NCI-H1436 treated with DMSO at 0.1 percent for 48 hours (cell line): ENCODE data around the gene SH2D7.

Experiments
- DNase-seq: peaks from one replicate; lab custom pipeline; 2025; lab: John Stamatoyannopoulos, UW

Gene SH2D7

DNA sequence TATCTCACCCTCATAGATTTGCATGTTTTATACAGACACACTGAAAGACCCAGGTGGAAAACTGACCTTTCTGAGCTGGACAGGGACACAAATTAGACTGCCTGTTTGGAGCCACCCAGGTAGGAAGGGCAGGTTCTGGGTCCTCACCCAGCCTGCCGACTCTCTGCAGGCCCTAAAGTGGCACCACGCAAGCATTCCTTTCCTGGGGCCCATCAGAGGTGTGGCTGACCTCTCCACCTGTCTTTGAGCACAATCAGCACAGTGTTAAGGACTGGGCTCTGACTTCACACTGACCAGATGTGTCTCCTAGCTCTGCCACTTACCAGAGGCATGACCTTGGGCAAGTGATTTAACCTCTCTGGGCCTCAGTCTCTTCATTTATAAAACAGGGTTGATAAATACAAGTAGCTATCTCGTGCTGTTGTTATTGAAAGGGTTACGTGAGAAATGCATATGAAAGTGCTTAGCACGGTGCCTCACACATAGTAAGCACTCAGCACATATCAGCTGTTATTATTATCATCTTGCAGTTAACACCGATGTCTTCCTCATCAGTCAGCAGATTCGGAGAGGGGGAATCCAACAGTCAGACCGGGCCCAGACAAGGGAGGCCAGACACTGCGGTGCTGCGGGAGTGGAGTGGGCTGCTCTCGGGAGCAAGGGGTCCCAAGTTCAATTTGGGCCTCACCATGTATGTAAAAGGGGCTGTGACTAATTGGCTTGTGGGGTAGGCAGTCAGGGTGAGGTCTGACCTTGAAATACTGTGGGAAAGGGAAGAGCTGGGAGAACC is 12.9 kb upstream of the SH2D7 start:
- DNase-seq, result no peak

GRCh38 chr15:78080088-78080460 is 12.3 kb upstream of the SH2D7 start:
- DNase-seq, result no peak

DNA sequence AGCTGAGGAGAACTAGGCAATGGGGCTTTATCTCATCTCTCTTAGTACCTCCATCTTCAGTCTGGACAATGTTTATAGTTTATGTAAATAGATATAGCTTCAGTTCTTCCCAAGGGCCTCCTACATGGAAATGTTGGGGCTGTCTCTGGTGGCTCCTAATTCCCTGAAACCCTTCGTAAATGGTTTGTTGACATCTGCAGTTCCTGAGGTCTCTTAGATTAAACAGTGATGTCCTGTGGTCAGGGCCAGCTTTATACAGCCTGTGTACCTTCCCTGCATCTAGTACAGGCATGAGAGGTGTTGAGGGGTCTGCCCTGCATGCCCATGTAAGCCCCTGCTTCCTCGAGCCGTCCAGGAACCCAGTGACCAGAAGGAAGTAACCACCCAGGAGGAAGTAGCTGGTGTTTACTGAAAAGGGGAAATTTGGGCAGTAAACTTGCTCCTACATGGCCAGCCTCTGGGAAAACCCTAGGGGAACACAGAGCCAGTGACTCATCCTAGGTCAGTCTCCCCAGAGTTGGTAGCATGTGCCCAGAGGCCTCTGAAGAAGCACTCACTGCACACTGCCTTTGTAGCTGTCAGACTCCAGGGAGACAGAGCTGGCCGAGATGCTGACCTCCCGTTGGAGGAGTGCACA is 10.1 kb upstream of the SH2D7 start:
- DNase-seq, result no peak

DNA sequence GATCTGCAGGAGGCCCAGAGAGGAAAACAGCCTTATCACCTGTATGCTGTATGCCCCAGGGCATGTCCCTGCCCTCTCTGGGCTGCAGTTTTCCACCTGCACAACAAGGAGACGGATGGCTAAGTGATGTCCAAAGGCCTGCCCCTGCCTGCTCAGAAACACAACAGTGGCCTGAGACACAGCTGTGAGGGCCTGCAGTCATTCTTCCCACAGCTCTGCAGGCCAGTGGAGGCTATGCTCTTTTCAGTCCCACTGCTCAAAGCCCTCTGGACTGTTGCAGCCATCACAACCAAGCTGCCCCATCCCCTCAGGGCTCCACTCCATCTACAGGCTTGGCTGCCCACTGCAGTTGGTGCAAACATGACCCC is 9.6 kb upstream of the SH2D7 start:
- no peak for DNase-seq

DNA sequence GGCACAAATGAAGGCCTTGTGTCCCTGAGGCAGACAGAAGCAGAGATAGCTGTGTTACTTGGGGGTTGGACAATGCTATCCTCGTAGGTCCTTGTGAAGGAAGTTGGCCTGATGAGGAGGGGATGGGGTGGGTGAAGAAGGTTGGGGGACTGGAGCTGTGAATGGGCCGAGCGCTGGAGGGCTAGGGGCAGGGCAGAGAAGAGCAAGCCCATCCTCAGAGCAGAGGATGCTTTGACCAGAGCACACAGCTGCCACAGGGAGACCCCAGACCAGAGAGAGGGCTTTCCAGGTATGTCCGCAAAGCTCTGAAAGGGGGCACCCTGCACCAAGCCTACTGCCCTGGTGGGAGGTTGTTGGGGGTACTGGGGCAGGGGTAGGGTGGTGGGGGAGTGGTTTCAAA is 9.2 kb upstream of the SH2D7 start:
- no peak for DNase-seq

- DNase-seq, result no peak
These were observed 8.5 kb upstream of the SH2D7 start for GRCh38 chr15:78083687-78084448.

- no peak for DNase-seq
These were observed 8.0 kb upstream of the SH2D7 start for GRCh38 chr15:78084449-78084750.

DNA sequence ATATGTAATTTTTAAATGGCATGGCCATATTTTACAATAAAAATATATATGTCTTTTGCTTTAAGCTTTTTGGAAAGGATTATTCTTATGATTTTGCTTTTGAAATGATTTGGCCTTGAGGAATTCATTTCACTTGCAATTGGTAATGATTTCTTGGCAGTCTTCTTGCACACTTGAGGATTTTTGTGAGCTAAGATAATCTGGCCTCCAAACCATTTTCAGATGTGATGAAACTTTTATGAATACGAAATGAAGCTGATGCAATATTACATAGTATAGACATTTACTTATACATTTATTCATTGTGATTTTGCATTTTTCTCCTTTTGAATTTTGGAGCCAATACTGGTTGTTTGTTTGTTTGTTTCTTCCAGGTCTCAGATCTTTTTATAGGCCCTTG is 6.4 kb upstream of the SH2D7 start:
- no peak for DNase-seq

DNA sequence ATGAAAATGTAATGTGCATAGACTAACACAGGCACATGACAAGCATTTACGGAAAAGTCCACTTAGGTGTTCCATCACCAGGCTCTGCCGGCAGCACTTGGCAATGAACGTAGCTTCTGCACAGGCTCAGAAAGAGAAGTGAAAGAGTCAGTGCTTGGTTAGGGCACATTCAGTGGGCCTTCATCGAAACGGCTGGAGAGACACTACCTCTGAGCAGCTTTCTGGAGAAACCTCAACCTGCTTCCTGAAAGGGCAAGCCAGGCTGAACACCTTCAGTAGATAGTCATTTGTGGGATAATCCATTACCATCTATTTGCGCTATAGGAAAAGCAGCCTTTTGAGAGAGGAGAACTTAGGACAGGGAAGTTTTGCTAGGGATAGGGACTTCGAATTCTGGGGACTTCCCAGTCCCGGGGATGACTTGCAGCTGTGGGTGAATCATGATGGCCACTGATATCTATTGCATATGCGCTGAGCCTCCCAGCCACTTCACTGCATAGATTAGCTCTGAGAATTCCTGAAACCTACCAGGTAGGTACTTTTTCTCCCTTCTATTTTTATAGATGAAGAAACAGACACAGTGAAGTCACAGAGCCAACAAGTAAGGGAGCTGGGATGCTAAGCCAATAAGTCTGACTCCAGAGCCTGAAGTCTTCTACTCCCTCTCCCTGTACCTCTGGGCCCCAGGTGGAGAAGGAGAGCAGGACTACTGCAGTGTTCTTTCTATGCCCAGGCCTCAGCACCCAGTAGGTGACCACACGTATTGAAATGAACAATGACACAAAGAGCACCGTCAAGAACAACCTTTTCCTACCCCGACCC is 4.2 kb upstream of the SH2D7 start:
- no peak for DNase-seq

DNA sequence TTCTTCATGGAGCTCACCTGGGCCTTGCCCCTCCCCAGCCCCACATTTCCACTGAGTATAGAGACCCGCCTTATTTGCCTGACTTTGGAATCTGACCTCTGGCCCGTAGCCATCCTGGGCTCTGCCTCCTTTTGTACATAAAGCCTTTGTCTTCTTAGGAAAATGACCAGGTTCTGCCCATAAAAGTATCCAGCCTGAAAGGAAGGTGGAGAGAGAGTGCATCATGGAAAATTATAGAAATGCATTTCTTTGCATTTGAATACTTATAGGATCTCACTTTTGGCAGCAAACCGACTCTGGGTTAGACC is 3.6 kb upstream of the SH2D7 start:
- no peak for DNase-seq

GRCh38 chr15:78090422-78091063 is 1.8 kb upstream of the SH2D7 start:
- DNase-seq, result no peak

DNA sequence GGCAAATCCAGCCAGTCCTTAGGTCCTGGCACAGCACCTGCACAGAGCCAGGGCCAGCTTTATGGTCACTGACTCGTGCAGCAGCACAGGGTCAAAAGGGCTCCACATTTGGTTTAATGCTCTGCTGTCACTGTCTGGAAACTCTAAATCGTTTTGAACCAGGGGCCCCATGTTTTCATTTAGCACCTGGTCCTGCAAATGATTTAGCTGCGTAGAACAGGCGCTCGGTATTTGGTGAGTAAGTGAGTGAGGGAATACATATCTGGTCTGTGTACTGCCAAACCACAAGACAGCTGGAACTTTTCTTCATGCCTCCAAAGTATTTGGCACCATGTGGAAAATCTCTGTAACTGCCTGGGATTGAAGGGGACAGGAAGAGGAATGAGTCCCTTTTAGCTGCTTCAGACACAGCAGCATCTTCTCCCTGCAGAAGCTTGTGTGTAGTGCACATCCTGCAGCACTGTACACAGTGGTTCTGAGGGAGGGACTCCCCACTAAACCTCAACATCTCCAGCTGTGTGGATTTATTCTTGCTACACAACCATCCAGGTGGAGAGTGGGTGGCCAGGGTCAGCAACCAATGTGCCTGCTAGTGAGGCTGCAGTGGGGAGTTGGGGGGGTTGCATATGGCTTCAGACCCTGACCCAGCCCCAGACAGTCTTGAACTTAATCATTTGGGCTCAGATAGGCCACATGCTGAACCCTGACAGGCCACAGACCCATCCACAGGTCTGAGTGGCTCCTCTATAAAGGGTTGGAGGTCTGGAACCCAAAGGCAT is 1.1 kb downstream of the SH2D7 start:
- DNase-seq, result no peak

GRCh38 chr15:78097667-78098066 is 5.3 kb downstream of the SH2D7 start:
- DNase-seq, result no peak

- no peak for DNase-seq
These were observed 5.9 kb downstream of the SH2D7 start for GRCh38 chr15:78098131-78098755.

DNA sequence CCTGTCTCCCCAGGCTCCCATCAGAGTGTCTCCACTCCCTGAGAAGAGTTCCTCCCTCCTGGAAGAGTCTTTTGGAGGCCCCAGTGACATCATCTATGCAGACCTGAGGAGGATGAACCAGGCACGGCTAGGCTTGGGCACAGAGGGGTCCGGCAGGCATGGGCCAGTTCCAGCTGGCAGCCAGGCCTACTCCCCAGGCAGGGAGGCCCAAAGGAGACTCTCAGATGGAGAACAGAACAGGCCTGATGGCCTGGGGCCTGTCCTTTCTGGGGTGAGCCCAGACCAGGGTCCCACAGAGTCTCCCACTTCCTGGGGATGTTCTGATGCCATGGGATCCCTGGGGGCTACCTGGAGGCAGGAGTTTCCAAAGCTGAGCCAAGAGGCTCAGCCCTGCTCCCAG is 8.5 kb downstream of the SH2D7 start:
- DNase-seq, result no peak

- no peak for DNase-seq
These were observed 9.2 kb downstream of the SH2D7 start for GRCh38 chr15:78101423-78102105.

- DNase-seq, result no peak
These were observed 9.8 kb downstream of the SH2D7 start for GRCh38 chr15:78102211-78102610.

DNA sequence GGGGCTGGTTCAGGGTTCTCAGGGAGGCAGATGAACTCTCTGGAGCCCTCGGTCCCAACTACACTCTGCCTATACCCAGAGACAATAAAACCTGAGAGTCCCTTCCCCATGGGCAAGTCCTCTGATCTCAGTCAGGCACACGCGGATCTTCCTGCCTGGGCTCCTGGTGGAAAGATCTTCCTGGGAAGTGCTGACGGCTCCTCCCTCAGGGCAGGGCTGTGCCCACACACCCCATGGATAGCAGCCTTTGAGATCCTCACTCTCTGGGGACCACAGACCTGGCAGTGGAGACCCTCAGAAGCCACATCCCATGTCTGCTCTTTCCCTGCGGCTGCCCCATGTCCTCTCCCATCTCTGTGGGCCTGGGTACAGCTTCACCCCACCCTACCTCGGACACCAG is 10.4 kb downstream of the SH2D7 start:
- no peak for DNase-seq

DNA sequence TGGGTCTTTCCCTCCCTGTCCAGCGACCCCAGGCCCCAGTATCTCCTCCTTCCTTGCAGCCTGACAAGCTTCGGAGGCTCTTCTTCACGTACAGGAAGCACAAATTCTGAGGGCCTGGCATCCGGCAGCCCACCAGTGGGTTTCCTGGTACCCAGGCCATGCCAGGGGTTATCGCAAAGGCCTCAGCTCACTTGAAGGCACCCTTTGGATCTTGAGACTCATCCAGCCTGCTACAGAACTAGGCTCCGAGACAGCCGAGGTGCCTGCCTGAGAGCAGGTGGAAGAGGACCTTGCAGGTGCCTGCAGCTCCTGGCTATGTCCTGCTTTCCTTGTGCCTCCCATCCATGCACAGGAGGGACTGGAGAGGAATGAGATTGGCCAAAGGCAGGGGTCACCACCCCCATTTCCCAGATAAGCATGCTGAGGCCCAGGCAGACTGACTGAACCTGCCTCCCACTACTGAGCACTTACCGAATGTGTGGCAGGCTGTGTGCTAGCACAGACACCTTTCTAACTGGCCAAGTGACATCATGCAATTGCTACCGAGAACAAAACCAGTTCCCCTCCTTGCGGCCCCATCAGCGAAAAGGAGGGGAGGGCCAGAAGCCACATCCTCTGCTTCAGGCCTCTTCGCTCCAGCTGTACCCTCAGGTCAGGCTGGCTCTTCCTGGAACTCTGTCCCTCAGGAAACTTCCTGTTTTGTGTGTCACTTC is 11.2 kb downstream of the SH2D7 start:
- no peak for DNase-seq

DNA sequence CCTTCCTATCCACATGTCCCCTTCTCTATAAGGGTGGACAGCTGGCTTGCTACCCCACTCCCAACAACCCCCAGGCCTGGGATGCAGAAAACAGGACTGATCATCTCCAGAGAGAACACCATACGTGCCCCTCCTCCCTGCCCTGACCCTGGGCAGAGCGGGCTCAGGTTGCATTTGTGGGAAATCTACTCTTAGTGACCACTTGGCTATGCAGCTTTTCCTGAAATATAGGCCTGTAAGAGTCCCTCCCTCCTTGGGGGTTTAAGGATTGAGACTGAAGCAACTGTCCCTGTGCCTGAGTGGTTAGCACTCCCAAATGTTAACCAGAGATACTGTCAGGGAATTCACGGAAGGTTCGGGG is 11.7 kb downstream of the SH2D7 start:
- no peak for DNase-seq
